NCI-H526 (cell line): ENCODE measurements around the gene DPAGT1.
"Not testable (repeated sequence)": the region's sequence is repeated elsewhere in the genome, so short reads cannot be mapped to it uniquely, and the experiment has no call there.

Experiments
- DNase-seq, 2 experiments: peaks; one replicate each; lab custom pipeline; 2025; lab: John Stamatoyannopoulos, UW

Gene DPAGT1

DNA sequence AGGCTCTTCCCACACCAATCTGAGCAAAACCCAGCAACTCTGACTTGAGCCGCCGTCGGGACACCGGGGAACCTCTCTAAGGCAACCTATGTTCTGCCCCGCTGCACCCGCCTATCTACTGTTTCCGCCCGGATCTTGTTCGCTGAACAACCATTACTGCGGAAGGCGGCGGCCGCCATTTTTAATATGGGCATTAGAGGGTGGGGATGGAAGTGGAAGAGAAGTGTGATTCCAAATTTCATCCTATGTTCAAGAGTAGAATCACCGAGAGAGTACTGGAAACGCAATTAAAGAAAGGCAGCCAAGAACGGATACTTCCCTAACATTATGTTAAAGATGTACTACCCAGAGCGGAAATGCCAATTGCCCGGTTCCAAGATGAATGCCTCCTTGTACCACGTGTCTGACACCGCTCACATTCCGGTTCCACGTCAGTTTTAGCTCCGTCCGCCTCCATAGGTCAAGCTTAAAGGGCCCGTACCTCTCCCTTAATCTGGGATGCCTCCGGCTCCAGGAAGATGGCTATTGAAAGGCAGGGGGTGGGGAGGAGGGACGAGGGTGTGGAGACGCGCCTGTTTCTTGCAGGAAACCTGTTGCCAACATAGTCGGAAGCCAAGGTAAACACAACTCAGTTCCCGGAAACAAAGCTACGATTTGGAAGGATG, at the start of gene DPAGT1:
Gene DPAGT1, minus strand, starts transcription at position 95 of the 665 bp plus-strand sequence. CDS start 198 bp downstream, outside the sequence.
- DNase-seq: peak; percentile 100

DNA sequence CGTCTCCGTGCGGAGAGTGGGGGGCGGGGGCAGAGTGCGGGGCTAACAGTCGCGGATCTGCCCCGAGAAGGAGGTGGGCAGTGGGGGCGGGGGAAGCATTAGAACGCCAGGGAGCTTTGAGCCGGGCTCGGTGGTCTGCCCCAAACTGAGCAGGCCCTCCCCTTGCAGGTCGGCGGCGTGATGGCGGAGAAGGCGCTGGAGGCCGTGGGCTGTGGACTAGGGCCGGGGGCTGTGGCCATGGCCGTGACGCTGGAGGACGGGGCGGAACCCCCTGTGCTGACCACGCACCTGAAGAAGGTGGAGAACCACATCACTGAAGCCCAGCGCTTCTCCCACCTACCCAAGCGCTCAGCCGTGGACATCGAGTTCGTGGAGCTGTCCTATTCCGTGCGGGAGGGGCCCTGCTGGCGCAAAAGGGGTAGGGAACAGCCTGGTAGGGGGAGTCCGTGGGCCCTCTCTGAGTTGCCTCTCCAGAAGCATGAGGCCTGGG, 48.2 kb upstream of the DPAGT1 start:
- no peak for DNase-seq

DNA sequence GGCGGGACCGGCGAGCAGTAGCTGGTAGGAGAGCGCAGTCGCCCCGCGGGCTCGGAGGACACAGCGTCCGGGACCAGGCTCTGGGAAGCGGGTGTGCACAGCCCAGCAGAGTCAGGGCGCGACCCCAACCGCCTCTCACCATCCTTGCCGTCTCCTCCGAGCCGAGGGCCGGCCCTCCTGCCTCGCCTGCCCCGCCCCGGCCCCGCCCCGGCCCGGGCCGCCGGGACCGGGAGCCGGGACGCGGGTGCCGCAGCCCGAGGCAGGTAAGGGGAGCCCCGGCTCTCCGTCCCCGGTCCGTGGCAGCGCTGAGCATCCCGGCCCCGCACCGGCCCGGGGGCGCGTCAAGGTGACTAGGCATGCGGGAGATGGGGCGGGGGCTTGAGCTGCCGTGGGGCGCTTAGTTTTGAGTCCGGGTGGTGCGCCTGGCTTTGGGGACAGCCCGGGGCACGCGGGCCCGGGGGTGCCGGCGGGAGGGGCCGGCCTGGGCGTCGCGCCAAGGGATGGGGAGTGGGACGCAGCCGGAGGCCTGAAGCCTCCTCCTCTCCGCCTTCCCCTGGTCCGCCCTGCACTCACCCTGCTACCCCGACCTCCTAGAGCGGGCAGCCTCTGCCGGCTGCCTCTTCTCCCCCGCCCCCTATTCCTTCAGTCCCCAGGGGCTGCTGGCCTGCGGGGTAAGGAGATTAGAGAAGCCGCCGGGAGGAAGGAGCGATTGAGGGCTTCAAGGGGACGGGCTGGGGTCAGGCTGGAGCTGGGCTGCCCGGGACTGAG, 47.5 kb upstream of the DPAGT1 start, which contains the start of gene ABCG4:
Gene ABCG4, plus strand, starts transcription at position 35 of the 768 bp plus-strand sequence. CDS start 914 bp downstream, outside the sequence.
- DNase-seq: peak in 1 of 2 experiments; percentile 85

DNA sequence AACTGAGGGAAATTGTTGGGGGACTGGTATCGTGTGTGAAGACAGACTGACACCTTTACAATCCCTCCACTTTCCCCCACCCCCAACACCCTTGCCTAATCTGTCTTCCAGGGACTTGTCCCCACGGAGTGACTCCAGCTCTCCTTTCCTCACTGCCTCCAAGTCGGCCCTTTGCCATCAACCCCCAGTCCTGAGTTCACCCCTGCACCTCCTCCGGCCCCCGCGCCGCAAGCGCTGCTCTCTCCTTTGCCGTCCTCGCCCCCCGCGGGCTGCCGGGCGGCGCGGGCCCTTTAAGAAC, 47.0 kb upstream of the DPAGT1 start:
- no peak for DNase-seq

DNA sequence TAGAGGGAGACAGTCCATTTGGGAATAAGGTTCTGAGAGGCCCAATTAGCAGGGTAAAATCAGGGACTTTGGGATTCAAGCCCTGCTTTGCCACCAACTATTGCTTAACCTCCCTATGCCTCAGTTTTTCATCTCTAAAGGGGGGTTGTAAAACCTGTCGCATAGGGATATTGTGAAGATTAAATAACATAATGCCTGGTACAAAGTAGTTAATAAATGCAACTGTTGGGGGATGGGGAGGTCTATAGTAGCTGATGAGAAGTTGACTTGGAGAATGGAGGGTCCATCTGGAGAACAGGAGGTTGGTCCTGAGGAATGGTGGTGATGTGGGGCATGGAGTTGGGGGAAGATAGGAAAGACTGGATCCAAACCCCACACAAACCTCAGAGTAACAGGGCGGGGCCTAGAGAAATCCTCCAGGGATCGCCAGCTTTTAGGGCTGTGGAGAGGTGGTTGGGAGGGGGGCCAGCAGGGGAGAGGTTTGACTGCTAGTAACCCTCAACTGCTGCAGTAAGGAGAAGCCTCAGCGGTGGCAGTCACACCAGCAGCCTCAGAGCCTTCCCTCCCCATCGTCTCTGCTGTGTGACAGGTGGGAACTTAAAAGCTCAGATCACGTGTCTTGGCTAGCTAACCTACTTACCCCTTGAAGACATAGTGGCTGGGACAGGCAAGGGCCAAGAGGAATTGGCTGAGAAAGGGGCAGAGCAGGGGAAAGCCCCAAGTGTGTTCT, 46.1 kb upstream of the DPAGT1 start:
- DNase-seq: peak in 1 of 2 experiments; percentile 64

DNA sequence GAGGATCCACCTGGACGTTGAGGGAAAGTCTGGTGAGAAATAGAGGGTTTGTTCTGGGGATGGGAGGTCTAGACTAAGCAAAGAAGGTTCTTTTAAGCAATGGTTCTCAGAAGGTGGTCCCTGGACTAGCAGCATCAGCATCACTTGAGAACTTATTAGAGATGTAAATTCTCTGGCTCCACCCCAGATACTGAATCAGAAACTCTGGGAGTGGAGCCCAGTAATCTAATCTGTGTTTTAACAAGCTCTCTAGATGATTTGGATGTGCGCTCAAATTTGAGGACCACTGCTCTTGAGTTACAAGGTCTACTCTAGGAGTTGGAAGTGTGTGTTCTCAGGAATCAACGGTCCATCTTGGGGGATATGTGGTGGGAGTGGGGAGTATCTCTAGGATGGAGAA, 43.9 kb upstream of the DPAGT1 start:
- DNase-seq: no peak

DNA sequence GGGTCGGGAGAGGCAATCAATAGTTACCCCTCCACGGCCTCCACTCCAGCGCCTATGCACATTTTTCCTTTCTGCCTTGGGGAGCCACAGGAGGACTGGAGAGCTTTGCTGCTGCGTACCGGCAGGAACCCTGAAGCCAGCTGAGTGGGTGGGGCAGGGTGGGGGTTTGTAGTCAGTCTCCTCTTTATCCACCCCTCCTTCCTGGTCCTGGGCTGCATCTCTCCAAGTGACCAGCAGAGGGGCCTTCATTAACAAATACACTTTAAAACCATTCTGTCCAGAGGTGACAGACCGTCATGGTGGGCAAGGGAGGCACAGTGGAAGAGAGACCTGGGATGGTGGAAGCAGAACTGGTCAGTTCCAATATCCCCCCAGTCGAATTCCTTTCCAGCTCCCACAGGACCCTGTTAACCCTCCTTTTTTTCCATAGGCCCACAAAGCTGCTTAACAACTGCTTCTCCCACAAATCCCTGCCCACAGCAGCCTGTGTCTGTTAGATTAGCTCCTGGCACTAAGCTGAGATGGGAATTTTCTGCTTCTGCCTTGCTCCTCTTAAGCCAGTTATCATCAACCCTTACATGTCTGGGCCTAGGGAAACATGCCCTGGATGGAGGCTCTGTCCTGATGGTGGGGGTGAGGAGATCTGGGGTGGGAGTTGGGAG, 43.3 kb upstream of the DPAGT1 start:
- DNase-seq: peak; percentile 83 to 94

DNA sequence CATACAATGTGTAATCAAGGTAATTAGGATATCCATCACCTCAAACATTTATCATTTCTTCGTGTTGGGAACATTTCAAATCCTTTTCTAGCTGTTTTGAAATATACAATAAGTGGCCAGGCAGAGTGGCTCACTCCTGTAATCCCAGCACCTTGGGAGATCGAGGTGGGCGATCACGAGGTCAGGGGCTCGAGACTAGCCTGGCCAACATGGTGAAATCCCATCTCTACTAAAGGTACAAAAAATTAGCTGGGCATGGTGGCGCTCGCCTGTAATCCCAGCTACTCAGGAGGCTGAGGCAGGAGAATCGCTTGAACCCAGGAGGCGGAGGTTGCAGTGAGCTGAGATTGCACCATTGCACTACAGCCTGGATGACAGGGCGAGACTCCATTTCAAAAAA, 37.6 kb upstream of the DPAGT1 start:
- DNase-seq: not testable (repeated sequence)

DNA sequence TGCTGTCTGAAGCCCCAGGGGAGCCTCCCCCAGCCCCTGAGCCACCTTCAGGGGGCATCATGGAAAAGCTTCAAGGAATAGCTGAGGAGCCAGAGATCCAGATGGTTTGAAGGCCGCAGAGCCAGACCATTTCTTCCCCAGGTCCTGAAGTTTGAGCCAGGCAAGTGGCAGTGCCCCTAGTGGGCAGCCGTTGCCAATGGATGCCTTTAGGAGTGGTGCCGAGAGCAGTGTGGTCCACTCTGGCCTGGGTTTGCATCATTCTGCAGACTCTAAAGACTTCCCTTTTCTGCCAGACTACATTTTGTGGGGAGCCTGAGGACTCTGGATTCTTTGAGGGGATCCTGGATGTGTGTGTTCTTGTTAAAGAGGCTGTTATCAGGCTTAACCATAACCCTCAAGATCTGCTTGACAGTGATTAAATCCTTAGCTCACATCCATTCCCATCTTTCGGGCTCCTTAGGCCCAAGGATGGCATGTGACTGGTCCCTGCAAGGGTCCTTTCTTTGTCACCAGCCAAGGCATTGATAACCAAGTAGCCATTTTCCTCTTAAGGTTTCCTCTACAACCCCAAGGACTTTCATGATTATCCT, 32.8 kb upstream of the DPAGT1 start:
- DNase-seq: peak in 1 of 2 experiments; percentile 53

DNA sequence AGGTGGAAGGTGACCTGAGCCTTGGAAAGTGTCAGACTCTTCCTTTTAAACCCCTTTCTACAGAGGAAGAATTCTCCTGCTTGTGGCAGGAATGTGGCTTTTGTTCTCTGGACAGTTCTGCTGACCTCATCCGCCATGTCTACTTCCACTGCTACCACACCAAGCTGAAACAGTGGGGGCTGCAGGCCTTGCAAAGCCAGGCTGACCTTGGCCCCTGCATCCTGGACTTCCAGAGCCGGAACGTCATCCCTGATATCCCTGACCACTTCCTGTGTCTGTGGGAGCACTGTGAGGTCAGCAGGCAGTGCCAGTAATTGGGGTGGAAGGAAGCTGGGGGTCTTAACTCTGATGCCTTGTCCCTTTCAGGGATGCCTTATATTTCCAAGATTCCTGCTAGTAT, 29.0 kb upstream of the DPAGT1 start:
- no peak for DNase-seq

DNA sequence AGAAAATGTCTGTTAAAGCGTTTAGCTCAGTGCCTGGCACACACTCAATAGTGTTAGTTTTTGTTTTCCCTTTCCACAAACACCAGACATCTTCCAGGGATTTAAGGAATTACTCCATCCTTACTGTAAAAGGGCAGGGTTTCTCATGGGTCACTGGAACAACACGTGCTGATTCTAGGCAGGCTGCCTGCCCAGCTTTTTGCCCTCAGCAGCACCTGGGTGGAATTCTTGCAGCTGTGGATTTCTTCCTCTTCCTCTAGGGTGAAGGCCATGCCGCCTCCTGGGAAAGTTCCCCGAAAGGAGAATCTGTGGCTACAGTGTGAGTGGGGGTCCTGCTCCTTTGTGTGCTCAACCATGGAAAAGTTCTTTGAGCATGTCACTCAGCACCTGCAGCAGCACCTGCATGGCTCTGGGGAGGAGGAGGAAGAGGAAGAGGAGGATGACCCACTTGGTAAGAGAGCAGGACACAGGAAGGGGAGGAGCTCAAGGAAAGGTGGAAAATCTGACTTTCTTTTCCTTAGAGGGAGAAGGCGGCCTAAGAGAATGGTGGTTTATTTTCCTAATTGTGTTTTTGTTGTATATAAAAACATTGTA, 25.1 kb upstream of the DPAGT1 start:
- no peak for DNase-seq

DNA sequence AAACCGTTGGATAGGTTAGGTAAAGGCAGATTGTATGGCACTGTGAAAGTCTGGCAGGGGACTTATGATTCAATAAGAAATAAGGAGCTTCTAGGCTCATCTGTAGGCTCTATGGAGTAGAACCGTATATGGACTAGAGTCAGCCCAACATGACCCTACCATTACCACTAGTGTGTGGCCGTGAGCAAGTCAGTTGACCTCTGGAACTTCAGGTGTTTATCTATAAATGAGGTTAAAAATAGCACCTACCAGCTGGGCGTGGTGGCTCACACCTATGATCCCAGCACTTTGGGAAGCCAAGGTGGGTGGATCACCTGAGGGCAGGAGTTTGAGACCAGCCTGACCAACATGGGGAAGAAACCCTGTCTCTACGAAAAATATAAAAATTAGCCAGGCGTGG, 24.2 kb upstream of the DPAGT1 start:
- no peak for DNase-seq

DNA sequence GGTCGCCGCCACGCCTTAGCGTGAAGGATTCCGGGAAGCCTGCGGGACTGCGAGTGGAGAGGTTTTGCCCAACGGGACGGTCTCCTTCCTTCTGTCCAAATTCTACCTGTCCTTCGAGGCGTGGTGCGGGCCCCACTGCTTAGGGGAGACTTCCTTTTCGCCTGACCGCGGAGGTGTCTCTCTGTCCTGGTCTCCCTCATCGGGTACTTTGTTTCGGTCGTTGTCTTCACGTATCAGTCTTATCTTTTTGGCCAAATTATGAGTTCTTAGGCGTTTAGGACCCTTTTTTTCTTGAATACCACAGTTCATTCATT, 20.1 kb upstream of the DPAGT1 start:
- DNase-seq: no peak

DNA sequence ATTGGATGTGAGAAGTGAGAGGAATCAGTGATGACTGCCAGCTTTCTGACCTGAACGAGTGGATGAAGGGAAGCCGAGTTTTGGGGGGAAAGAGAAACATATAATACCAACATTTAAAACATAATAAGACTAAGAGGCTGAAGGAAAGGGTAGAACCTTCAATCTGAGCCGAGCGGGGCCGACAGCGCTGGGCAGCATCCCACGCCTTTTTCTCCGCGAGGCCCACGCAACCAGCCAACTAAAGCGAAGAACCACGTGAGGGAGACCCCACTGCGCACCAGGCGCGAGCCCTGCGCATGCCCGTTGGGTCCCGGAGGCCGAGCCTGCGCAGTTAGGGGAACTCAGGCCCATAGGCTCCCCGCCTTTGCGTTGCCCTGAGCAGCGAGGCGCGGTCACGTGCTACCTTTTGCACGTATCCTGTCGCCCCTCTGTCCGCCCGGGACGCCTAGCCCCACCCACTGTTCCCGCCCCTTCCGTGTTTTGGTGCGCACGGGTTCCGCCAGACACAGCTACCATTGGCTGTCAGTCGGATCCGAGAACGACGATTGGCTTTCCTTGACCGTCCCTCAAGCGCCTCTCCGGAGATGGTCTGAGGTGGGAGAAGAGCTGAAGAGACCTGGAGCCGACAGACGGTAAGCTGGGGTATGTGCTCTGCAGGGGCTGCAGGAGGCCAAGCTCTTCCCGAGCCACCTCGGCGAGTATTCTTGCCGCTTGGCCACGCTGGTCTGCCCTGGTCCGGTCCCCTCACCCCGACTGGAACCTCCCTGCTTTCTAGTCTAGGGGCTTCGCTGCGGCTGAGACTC, 19.6 kb upstream of the DPAGT1 start, which contains the start of gene HINFP:
Gene HINFP, plus strand, starts transcription at position 573 of the 803 bp plus-strand sequence. CDS start 5,365 bp downstream, outside the sequence.
- peak; percentile 100 for DNase-seq

DNA sequence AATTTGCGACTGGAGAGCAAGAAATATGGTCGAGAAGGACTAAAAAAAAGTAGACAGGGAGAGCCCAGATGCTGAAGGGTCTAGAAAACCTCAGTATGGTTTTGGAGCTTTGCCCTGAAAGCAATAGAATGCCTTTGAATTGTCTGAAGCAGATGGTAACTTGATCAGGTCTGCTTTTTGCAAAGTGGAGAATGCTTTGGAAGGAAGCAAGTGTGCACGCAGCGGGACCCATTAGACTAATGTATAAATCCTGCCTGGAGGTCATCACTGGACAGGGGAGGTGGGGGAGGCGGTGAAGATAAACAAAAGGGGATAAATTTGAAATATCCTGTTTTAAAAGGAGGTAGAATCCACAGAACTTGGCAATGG, 19.0 kb upstream of the DPAGT1 start:
- DNase-seq: peak; percentile 68 to 71

DNA sequence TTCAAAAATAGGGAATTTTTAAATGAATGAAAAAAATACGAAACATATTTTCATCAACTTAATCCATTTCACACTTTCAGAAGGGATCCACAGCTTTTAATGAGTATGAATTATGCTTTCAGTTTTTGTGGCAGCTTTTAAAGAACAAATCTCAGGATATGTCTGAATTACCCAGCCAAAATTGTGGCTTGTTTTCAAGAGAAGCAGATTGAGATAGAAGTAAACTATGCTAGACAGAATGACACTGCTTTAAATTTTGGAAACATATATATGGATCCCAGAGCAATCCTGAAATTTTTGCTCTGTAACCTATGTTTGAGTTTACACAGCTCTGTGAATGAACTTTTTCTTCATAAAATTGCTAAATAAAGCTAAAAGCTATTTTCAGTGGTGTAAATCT, 17.3 kb upstream of the DPAGT1 start:
- no peak for DNase-seq

DNA sequence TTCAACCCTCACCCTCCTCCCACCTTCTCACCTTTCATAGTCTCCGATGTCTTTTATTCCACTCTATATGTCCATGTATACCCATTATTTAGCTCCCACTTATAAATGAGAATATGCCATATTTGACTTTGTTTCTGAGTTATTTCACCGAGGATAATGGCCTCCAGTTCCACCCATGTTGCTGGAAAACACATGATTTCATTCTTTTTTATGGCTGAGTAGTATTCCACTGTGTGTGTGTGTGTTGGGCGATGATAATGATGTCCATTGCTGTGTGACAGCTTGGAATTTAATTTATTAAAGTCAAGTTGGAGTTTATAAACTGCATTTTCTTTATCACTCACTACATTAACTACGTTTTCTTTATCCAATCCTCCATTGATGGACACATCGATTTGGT, 16.6 kb upstream of the DPAGT1 start:
- no peak for DNase-seq

DNA sequence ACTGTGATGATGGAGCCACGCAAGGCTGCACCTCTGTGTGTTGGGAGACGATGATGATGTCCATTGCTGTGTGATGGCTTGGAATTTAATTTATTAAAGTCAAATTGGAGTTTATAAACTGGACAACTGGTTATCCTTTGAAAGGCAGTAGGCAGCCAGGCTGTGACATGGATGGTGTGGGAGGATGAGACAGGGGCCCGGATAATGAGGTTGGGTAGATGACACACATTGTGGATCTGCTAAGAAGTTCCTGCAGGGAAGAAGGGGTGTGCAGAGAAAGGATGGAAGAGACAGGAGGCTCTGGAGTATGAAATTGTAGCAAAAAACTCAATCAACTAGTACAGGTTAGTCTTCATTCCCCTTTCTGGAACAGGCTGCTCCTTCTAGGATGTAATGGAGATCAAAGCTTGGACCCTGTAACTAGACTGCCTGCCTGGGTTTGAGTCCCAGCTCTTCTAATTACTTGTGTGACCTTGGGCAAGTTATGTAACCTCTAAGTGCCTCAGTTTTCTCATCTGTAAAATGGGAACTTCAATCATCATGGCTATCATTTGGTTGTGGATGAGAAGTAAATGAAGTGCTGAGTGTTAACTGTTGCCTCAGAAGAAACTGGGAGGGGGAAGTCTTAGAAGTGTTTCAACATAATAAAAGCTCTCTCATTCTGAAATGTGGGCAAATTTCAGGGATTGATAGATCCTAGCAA, 15.5 kb upstream of the DPAGT1 start:
- DNase-seq: no peak

DNA sequence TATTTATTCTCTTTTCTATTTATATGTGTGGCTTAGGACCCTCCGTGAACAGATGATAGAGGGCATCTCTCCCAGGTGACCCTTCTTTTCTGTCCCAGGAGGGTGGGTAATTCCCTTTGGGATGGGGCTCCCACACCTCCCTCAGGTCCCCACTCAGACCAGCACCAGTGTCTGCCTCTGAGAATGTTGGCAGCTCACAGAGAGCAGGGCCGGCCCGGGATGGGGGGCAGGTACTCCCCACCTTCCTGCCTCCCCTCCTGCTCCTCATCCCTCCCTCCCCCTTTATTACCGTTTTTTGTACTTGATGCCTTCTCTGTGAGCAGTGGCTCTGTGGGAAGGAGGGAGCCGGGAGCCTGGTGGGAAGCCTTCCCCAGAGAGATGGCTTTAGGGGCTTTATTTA, 14.9 kb upstream of the DPAGT1 start:
- no peak for DNase-seq

DNA sequence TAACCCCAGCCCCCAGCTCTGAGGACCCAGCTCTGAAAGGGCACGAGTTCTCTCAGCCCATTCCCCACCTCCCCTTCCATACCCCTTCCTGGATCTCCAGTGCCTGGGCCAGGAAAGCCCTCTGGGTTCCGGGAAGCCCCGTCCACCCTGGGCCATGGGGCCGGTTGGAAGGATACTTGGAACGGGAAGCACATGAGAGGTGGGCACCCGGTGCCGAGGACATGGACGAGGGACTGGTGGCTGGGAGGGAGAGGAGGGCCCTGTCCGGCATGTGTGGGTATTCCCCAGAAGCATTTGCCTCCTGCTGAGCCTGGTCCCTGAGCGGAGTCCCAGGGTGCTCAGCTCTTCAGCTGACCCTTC, 14.6 kb upstream of the DPAGT1 start:
- no peak for DNase-seq
